Panc1 (cell line): ENCODE results near the gene TDRKH. TPM values are rescaled to one million over a fixed set of nuclear protein-coding genes. Genes with fewer than 3 reads are reported as not detected.

Experiments
- ATAC-seq: fragments of 200-7000 bp; cut with Tn5 transposase; 2 replicates; pipeline ENCODE4 v1.9.1; 2020; ENCODE audit warnings: mild to moderate bottlenecking, moderate library complexity
- BruUV-seq: library from RNA; stranded (reverse); fragments of 400-500 nt; replicated peaks from 2 replicates; lab custom pipeline; 2021; lab: Mats Ljungman, UMichigan
- CTCF ChIA-PET: fragments of 300-600 bp; sonication (Branson Sonifier 250); formaldehyde crosslinking; loops from one replicate; lab custom pipeline; 2022; ENCODE audit warnings: antibody characterized with exemption; lab: Charles Lee
- POLR2A ChIA-PET: fragments of 300-600 bp; sonication (Branson Sonifier 250); formaldehyde crosslinking; loops from one replicate; lab custom pipeline; 2022; ENCODE audit warnings: antibody characterized with exemption; lab: Charles Lee
- DNase-seq: peaks from one replicate; pipeline ENCODE4 v3.0.0-alpha.2; 2010; ENCODE audit warnings: low read depth, low spot score
- H3K27ac ChIP-seq: 2 replicates; pipeline ENCODE4 v1.5.1; 2011; ENCODE audit warnings: mild to moderate bottlenecking, low read length, inconsistent platforms
- H3K27me3 ChIP-seq: fragments of 200-500 bp; sonication (Bioruptor generic); 2 replicates; pipeline ENCODE4 v1.6.0; 2014; ENCODE audit warnings: low read length, inconsistent platforms; ENCODE audit not compliant: control insufficient read depth, insufficient read depth
- H3K36me3 ChIP-seq: fragments of 200-500 bp; sonication (Bioruptor generic); 2 replicates; pipeline ENCODE4 v1.5.1; 2014; ENCODE audit warnings: inconsistent platforms, mild to moderate bottlenecking, low read length, moderate library complexity; ENCODE audit not compliant: control insufficient read depth, insufficient read depth
- H3K4me1 ChIP-seq: 2 replicates; pipeline ENCODE4 v1.5.1; 2011; ENCODE audit warnings: inconsistent platforms, mild to moderate bottlenecking, low read length, moderate library complexity; ENCODE audit not compliant: control insufficient read depth, insufficient read depth
- H3K4me3 ChIP-seq, 2 experiments: 2 replicates each; pipeline ENCODE4 v1.5.1; 2011 to 2012; ENCODE audit warnings: low read depth in 2 of 2, low read length in 2 of 2, mild to moderate bottlenecking in 2 of 2, inconsistent platforms in 1 of 2, moderate library complexity in 1 of 2
- H3K9me3 ChIP-seq: fragments of 200-500 bp; sonication (Bioruptor generic); 2 replicates; pipeline ENCODE4 v1.5.1; 2014; ENCODE audit warnings: low read depth, mild to moderate bottlenecking, inconsistent platforms, low read length, moderate library complexity; ENCODE audit not compliant: control insufficient read depth, insufficient read depth
- CTCF ChIP-seq: fragments of 450-650 bp; IDR thresholded peaks from 2 replicates; pipeline ENCODE4 v1.5.1; 2017; ENCODE audit warnings: mild to moderate bottlenecking
- POLR2AphosphoS5 ChIP-seq: IDR thresholded peaks from 2 replicates; pipeline ENCODE4 v1.6.1; 2012; ENCODE audit warnings: mild to moderate bottlenecking, low read depth, low read length, moderate library complexity
- REST ChIP-seq, 2 experiments: IDR thresholded peaks; 2 replicates each; pipeline ENCODE4 v1.6.1; 2011 to 2012; ENCODE audit warnings: low read depth in 2 of 2, control low read depth in 1 of 2, low read length in 1 of 2, mild to moderate bottlenecking in 1 of 2, moderate library complexity in 1 of 2; ENCODE audit not compliant: insufficient read depth in 1 of 2
- SIN3A ChIP-seq: IDR thresholded peaks from 2 replicates; pipeline ENCODE4 v1.6.1; 2012; ENCODE audit warnings: low read depth, mild to moderate bottlenecking, low read length, moderate library complexity, borderline replicate concordance; ENCODE audit not compliant: insufficient read depth
- TCF7L2 ChIP-seq: IDR thresholded peaks from 2 replicates; pipeline ENCODE4 v1.6.1; 2011; ENCODE audit warnings: mild to moderate bottlenecking, low read depth, low read length, inconsistent platforms
- in situ Hi-C: cut with HindIII; loops from 2 replicates; pipeline ENCODE4 v1.10.0; 2016; ENCODE audit warnings: low sequenced_read_pairs, low pct_unique_long_range_greater_than_20kb
- intact Hi-C: fragments of 100-400 bp; cut with micrococcal nuclease; formaldehyde crosslinking; loops from one replicate; pipeline ENCODE4 v1.10.0; 2022; ENCODE audit not compliant: unreplicated experiment
- total RNA-seq: library from RNA; stranded (reverse); gene quantifications from one replicate; pipeline ENCODE4 v1.2.1, GENCODE V29; 2021; ENCODE audit not compliant: unreplicated experiment

Gene TDRKH
- total RNA-seq, 1 experiment from 2014 or later: 33.6 TPM

GRCh38 chr1:151779852-151780251 lies 10.4 kb downstream of the TDRKH start:
- no peak for DNase-seq
- Histone ChIP-seq H3K4me3 (no peak overlapping the region), H3K4me1 (no peaks in the 10 kb centered on the region), H3K27ac (no peak overlapping the region), H3K36me3 (no peaks in the 10 kb centered on the region; the same call in 1 of the 2 replicates), H3K9me3 (no peaks in the 10 kb centered on the region), H3K27me3 (no peaks in the 10 kb centered on the region)
- intact Hi-C loops (no loop called here), in situ Hi-C loops (no loop called here)
- TF ChIP-seq TCF7L2 (no peak), CTCF (no peak)
- ChIA-PET CTCF (no interaction called here), POLR2A (no interaction called here)
- BruUV-seq: no TSS peak
- ATAC-seq: no peak

GRCh38 chr1:151777317-151777716 lies 13.0 kb downstream of the TDRKH start:
- in situ Hi-C loops (no loop called here), intact Hi-C loops (no loop called here)
- Histone ChIP-seq H3K36me3 (no peaks in the 10 kb centered on the region; the same call in 1 of the 2 replicates), H3K27me3 (no peaks in the 10 kb centered on the region), H3K27ac (no peak overlapping the region), H3K4me3 (no peak overlapping the region), H3K4me1 (no peaks in the 10 kb centered on the region), H3K9me3 (no peaks in the 10 kb centered on the region)
- no peak for TF ChIP-seq CTCF
- TF ChIP-seq TCF7L2: no peak
- TF ChIP-seq SIN3A: no peak
- no peak for TF ChIP-seq POLR2AphosphoS5
- no peak for TF ChIP-seq REST (IDR thresholded peaks at IDR 0.05; ENCODE audit: insufficient read depth in 1 of 2, low read depth in 2 of 2, low read length in 1 of 2)
- DNase-seq (no peak), ATAC-seq (no peak)
- POLR2A ChIA-PET: interaction anchor here (0.6 kb wide), 1 partner anchor 406 kb away, joined by 7 read pairs; no protein-coding TSS in a partner anchor
- CTCF ChIA-PET: no interaction called here
- no TSS peak for BruUV-seq
